Aortic smooth muscle cell (primary cell): ENCODE measurements around the gene ANKRD24. TPM values are rescaled to one million over a fixed set of nuclear protein-coding genes. Genes with fewer than 3 reads are reported as not detected.

Experiments used
- total RNA-seq: library from RNA; depleted of rRNA; stranded (reverse); fragments of >200 nt; gene quantifications from 2 replicates; pipeline ENCODE4 v1.2.3, GENCODE V29; 2014

Gene ANKRD24
- total RNA-seq: 1.5 and 1.6 TPM in 2 replicates

DNA sequence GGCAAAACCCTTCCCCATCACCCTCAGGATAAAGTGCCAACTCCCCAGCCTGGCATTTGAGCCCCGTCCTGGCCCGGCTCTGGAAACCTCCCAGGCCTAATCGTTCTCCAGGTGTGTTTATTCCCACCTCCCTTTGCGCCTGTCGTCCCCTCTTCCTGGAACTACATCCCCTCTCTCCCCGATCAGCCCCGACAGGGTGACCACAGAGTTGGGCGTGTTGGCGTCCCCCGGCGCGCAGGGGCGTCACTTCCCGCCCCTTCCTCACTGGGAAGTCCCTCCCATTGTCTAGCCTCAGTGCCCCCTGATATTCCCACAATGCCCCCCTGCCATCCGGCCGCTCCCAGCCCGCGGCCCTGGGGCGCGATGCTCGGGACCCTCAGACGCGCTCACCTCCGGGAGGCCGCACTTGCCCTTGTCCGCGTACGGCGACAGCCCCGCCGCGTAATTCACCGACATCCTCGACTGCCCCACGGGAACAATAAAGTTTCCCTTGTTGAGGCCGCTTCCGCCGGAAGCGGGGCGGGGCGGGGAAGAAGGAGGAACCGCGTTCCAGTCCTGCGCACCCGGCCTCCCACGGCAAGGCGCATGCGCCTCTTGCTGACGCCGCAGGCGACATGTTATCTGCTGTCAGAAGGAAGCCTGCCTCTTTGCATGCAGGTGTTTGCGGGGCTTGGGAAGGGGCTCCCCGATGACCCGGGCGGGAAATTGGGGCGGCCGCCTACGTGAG is at the start of gene ANKRD24, which contains the start of gene SIRT6:
Gene ANKRD24, plus strand, starts transcription at position 606 of the 727 bp plus-strand sequence. CDS start 3,737 bp downstream, outside the sequence.
Gene SIRT6, minus strand, starts transcription at position 480 of the 727 bp plus-strand sequence. Its CDS starts 24 bp downstream, at position 456.

DNA sequence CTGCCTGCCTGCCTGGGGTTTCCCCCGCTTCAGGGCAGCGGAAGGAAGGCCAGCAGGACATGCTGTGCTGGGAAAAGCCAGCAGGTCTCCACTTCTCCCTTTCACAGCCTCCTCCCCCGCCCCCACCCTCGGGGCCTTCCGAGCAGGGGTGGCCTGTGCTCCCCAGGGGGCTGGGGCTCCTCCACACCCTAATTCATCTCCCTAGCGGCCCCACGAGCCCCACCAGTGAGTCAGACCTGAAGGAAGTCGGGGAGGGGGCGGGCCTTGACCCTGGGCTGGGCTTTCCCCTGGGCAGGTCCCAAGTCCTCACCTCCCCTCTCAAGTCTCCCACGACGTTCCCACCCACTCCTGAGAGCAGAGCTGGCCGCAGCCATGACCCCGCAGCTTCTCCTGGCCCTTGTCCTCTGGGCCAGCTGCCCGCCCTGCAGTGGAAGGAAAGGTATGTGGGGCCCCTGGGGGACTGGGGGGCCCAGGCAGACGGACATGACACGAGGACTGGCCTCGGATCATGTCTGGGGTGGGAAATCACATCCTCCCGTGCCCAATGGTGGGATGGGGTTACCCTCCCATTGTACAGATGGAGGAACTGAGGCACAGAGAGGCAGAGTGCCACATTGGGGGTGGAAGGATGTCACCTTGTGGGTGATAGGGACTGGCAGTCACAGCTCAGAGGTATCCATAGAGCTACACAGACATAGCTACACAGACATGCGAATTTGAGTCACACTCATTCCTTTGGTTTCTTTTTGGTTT is 46.9 kb downstream of the ANKRD24 start, which contains the start of gene EBI3:
Gene EBI3, plus strand, starts transcription at position 345 of the 753 bp plus-strand sequence. Its CDS starts 28 bp downstream, at position 373.

DNA sequence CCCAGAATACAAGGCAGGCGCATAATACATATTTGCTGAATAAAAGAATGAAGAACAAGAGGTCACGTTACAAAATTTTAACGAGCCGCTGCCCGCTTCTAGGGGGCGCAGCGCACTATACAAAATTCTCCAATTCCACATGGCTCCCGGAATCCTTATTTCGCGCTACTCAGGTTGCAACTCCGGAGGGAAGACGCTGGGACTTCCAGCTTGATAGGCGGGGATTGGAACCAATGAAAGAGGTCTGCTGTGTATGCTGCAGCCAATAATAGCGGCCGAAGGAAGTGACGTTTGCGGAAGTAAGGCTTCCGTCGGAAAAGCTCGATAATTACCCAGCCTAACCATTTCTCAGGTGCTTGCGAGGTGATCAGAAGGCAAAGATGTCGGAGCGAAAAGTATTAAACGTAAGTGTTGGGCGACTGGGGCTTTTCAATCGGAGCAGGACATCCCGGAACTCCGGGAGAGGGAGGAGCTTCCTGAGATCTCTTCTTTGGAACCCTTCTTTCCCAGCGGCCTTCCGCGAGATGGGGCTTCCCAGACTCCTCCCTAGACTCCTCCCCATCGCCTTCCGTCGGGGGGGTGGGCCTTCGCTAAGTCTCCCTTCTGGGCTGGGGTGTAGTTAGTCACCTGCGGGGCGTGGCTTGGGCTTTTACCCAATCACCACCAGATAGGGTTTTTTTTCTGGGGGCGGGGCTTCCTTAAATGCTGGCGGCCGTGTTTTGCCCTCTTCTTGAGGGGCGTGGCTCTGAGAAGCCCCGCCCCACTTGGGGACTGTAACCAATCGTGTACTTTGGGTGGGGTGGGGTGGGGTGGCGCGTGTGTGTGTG is 64.5 kb downstream of the ANKRD24 start, which contains the start of gene YJU2:
Gene YJU2, plus strand, starts transcription at position 314 of the 827 bp plus-strand sequence. Its CDS starts 67 bp downstream, at position 381.

Other genes starting within 250 kb of the ANKRD24 start
- not detected in 2 replicates for gene NMRK2, start 249.6 kb upstream of the ANKRD24 start, total RNA-seq
- 124 and 128 TPM in 2 replicates for gene DAPK3, start 211.6 kb upstream of the ANKRD24 start, total RNA-seq
- 2,339 and 2,659 TPM in 2 replicates for gene EEF2, start 197.2 kb upstream of the ANKRD24 start, total RNA-seq
- 15.8 and 17.7 TPM in 2 replicates for gene PIAS4, start 175.0 kb upstream of the ANKRD24 start, total RNA-seq
- 16.6 and 17.3 TPM in 2 replicates for gene ZBTB7A, start 115.8 kb upstream of the ANKRD24 start, total RNA-seq
- gene MAP2K2, start 58.6 kb upstream of the ANKRD24 start, total RNA-seq: 203 and 232 TPM in 2 replicates
- not detected in 2 replicates for gene CREB3L3, start 29.1 kb upstream of the ANKRD24 start, total RNA-seq
- 13.5 and 15.5 TPM in 2 replicates for gene SIRT6, start 126 bp upstream of the ANKRD24 start, total RNA-seq
- not detected in 2 replicates for gene EBI3, start 46.8 kb downstream of the ANKRD24 start, total RNA-seq
- 13.2 and 16.2 TPM in 2 replicates for gene YJU2, start 64.4 kb downstream of the ANKRD24 start, total RNA-seq
- gene SHD, start 96.6 kb downstream of the ANKRD24 start, total RNA-seq: not detected in 2 replicates
- gene TMIGD2, start 119.7 kb downstream of the ANKRD24 start, total RNA-seq: not detected in 2 replicates
- gene FSD1, start 121.9 kb downstream of the ANKRD24 start, total RNA-seq: 0.99 and 2.2 TPM in 2 replicates
- 1.7 and 2.1 TPM in 2 replicates for gene STAP2, start 156.1 kb downstream of the ANKRD24 start, total RNA-seq
- 6.3 and 6.7 TPM in 2 replicates for gene MPND, start 160.9 kb downstream of the ANKRD24 start, total RNA-seq
- 30.1 and 30.8 TPM in 2 replicates for gene SH3GL1, start 217.9 kb downstream of the ANKRD24 start, total RNA-seq
- 9.1 and 19.2 TPM in 2 replicates for gene CHAF1A, start 220.0 kb downstream of the ANKRD24 start, total RNA-seq